GM20431 (cell line): ENCODE data around the gene PRKCD.

ENCODE experiments used
- in situ Hi-C: fragments of 300-500 bp; cut with MseI, MboI; formaldehyde crosslinking; loops from one replicate; pipeline ENCODE4 v1.15.0; 2020; ENCODE audit warnings: low sequenced_read_pairs; ENCODE audit not compliant: unreplicated experiment

PRKCD gene

DNA sequence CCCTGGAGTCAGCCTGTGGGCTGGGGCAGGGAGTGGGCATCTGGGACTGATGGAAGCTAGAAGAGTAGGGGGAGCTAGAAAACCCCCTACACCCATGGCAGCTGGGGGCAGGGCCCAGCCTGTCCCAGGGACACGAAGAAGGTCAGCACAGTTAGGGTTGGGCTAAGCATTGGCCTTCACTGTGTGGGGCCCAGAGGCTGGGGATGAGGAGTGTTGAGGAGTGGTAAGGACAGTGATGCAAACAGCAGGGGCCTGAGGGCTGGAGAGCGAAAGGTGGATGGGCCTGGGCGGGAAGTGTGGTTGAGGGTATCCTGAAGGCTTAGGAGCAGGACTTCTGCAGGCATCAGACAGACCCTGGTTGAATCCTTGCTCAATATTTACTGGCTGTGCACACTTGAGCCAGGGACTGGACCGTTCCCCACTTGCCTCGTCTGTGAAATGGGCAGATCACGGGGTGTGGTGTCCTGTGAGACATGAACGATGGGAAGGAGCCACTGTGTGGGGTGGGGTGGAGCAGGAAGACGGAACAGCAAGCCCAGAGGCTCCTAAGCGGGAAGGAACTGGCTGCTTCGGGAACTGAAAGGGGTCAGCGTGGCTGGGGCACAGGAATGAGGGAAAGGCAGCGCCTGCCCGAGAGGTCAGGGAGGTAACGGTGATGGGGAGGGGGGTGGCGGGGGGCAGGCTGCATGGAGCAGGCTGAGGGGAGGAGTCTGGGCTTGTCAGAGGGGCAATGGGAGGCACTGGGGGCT lies 7.3 kb downstream of the PRKCD start:
- in situ Hi-C loops = no loop called here

DNA sequence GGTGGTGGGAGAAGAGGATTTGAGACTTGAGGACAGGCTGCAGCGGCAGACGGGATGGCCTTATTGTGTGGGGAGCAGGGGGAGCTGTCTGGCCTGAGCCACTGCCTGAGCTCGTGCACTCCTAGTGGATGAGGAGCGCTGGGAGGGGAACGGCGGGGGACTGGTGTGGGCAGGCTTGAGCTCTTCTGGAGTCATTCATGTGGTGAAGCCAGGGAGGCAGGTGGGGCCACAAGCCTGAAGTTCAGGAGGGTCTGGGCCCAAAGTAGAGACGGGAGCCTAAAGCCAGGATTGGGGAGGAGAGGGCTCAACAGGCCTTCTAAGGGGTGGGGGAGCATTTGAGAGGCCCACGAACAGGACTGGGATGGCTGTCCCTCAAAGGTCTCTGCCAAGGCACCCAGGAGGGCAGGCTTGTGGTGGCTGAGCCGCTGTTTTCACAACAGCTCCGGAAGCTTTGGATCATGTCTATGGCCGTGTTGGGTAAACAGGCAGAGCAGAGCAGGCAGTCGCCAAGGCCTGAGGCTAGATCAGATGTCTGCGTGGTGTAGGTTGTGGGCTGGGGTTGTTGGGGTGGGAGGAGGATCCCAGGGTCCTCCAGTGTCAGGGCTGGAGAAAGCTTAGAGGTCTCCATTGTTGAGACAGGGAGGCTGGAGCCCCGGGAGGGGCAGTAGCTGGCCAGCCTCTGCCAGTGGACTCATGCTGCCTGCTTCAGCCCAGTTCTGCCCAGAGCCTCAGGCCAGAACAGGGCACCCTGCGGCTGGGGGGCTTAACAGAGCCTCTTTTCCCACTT lies 8.2 kb downstream of the PRKCD start:
- in situ Hi-C loops = no loop called here

DNA sequence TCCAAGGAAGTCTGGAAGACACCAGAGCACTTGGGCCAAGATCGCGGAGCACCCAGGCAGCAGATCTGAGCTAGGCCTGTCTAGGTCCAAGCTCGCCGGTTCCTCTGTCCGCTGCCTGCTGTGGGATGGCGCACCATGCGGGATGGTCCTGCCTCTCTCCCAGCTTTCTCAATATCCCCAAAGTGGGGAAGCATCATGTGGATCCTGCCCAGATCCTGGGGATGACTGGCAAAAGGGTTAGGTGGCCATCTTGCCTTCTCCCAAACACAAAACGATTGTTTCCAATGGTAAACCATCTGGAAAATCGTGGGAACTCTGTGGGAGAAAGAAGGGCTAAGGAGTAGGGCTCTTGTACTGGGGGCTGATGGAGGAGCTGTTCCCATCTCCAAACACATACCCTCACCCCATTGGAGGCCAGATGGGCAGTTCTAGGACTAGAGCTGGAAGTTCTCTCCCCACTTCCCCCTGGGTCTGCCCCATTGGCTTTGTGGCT lies 8.9 kb downstream of the PRKCD start:
- in situ Hi-C loops = no loop called here

GRCh38 chr3:53170325-53171063 lies 9.5 kb downstream of the PRKCD start:
- in situ Hi-C loops = no loop called here

- in situ Hi-C loops = no loop called here
These were observed 10.0 kb downstream of the PRKCD start for GRCh38 chr3:53171064-53171418.

DNA sequence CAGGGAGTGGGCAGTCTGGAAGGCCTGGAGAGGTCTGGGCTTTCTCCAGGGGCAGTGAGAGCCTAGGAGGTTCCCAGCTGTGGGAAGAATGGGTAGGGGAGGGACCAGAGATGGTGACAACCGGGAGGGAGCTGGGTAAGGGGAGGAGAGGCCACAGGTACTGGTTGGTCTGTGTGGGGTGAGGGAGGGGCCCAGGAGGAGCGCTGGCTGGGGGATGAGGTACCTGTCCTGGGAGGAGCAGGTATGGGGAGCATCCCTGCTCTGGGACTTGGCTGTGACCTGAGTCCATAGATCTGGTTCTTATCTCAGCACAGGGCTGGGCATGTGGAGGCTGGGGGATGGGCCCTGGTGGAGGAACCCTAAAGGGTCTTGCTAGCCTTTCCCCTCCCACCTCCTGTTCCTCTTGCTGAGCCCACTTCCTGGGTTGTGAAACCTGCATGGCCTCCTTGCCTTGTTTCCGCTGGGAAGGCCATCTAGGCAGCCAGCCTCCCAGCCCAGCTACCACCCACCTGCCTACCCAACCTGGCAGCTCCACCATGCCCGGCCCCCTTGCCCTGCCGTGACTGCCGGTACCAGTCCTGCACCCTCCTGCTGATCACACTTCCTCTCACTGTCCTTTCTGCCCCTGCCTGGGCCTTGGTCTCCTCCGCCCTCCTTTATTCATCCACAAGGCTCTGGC lies 11.0 kb downstream of the PRKCD start:
- in situ Hi-C loops = no loop called here

GRCh38 chr3:53173107-53173506 lies 12.1 kb downstream of the PRKCD start:
- in situ Hi-C loops = no loop called here

- in situ Hi-C loops = no loop called here
These were observed 13.6 kb downstream of the PRKCD start for GRCh38 chr3:53174346-53175250.

- in situ Hi-C loops = no loop called here
These were observed 14.9 kb downstream of the PRKCD start for GRCh38 chr3:53175613-53176540.

DNA sequence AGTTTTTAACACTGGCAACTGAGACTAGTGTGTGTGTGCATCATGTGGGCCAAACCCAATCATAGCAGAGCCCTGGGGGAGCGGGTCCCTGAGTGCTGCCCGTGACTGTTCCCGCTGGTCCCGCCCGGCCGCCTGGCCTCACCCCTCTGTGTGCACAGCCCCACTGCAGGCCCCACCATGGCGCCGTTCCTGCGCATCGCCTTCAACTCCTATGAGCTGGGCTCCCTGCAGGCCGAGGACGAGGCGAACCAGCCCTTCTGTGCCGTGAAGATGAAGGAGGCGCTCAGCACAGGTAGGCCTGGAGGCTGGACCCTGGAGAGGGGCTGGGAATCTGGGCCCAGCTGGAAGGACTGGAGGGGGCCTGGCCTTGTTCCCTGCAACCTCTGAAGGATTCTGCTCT lies 17.2 kb downstream of the PRKCD start:
- in situ Hi-C loops = no loop called here

DNA sequence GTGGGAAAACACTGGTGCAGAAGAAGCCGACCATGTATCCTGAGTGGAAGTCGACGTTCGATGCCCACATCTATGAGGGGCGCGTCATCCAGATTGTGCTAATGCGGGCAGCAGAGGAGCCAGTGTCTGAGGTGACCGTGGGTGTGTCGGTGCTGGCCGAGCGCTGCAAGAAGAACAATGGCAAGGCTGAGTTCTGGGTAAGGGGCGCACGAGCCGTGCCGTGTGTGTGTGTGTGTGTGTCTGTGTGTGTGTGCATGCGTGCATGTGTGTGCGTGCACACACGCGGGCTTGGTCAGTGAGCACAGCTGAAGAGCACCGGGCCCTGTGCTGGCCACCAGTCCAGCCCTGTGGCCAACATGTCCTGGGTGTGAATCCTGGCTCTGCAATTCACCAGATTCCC lies 18.6 kb downstream of the PRKCD start:
- in situ Hi-C loops = no loop called here

DNA sequence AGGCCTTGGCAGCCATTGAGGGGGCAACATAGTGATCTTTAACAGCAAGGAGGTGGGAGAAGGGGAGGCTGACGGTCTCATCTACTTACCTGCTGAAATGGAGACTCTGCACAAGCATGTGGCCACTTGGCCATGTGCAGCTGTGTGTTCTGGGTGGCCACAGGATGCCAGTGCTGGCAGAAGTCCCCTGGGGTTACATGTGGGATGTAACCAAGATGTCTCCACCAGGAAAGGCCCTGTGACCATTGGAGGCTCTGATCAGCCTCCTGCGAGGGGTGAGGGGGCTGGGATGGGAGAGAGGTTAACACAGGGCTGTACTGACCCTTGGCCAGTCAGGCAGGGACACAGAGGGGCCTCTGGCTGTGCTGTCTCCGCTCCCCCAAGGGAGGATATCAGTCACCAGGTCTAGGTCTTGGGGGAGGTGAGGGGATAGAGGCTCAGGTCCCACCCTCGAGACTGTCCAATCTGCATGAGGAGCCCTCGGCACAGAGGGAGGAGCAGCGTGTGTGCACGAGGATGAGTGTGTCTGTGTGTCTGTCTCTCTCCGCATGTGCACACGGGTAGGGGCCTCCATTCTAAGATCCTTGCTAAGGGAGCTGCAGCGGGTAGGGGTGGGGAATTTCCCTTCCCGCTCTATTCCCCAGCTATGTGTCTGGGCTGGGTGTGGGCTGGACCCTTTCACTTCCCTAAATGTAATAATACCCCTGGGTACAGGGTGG lies 19.5 kb downstream of the PRKCD start:
- in situ Hi-C loops = no loop called here

GRCh38 chr3:53181024-53181371 lies 20.0 kb downstream of the PRKCD start:
- in situ Hi-C loops = no loop called here

GRCh38 chr3:53181528-53181927 lies 20.5 kb downstream of the PRKCD start:
- in situ Hi-C loops = no loop called here

DNA sequence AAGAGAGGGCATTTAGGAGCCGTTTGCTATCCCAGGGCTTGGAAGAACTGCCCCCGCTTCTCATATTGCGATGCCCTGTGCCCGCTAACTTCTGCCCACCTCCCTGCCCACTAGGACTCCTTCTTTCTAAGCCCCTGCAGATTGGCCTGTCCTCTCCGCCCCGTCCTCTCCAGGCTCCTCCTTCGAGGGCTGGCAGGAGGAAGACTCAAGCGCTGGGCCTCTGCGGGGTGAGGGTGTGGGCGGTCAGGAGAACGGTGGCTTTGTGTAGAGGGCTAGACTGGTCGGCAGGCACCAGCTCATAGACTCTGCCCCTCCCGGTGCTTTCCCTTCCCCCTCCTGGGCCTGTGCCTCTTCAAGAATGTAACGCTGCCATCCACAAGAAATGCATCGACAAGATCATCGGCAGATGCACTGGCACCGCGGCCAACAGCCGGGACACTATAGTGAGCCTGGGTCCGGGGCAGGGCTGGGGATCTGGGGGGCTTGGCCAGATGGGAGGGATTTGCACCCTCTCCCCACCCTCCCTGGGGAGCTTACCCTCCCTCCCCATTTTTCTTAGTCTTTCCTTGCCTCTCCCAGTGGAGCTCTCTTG lies 21.9 kb downstream of the PRKCD start:
- in situ Hi-C loops = no loop called here

DNA sequence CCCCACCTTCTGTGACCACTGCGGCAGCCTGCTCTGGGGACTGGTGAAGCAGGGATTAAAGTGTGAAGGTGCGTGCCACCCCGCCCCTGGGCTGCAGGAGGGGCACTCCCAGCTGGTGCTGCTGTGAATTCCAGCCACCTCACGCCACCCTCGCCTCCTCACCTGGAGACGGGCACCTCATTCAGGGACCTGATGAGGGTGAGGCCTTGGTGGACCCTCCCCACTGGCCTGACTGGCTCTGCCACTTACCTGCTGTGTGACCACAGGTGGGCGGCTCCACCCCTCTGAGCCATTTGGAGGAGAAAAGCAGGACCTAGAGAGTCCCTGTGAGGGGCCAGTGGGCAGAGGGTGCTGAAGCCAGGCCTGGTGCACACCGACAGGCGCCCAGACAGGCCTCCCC lies 22.5 kb downstream of the PRKCD start:
- in situ Hi-C loops = no loop called here

GRCh38 chr3:53184701-53185100 lies 23.7 kb downstream of the PRKCD start:
- in situ Hi-C loops = no loop called here
